Prostate gland (tissue), 2 donors: ENCODE results near the gene FERMT3. TPM values are rescaled to one million over a fixed set of nuclear protein-coding genes. Genes with fewer than 3 reads are reported as not detected.

ENCODE experiments used
- DNase-seq: peaks from one replicate; pipeline ENCODE4 v3.0.0-alpha.2; 2019; ENCODE audit warnings: low spot score
- H3K27ac ChIP-seq, 2 donors: fragments of 200-600 bp; sonication (generic); 2 replicates each; pipeline ENCODE4 v1.5.1; 2017 to 2019
- H3K27me3 ChIP-seq: fragments of 200-600 bp; sonication (generic); replicated peaks from 2 replicates; pipeline ENCODE4 v1.5.1; 2019; ENCODE audit not compliant: insufficient read depth
- H3K36me3 ChIP-seq, 2 donors: fragments of 200-600 bp; sonication (generic); 1 replicate in 1 of 2; 2 replicates in 1 of 2; pipeline versions ENCODE4 v1.5.1 to v1.8.1; 2017 to 2019
- H3K4me1 ChIP-seq: fragments of 200-600 bp; sonication (generic); replicated peaks from 2 replicates; pipeline ENCODE4 v1.5.1; 2019
- H3K4me3 ChIP-seq, 2 donors: fragments of 200-600 bp; sonication (generic); 2 replicates each; pipeline ENCODE4 v1.5.1; 2017 to 2019
- H3K9me3 ChIP-seq: fragments of 200-600 bp; sonication (generic); 2 replicates; pipeline ENCODE4 v1.5.1; 2017
- CTCF ChIP-seq, 4 experiments: fragments of 200-600 bp in 2 of 4; fragments of 450-650 bp in 2 of 4; sonication (generic) in 2 of 4; IDR thresholded peaks; 1 replicate in 3 of 4; 2 replicates in 1 of 4; pipeline ENCODE4 v1.5.1; 2016 to 2019; ENCODE audit warnings: antibody characterized with exemption in 4 of 4, mild to moderate bottlenecking in 2 of 4, moderate library complexity in 2 of 4
- POLR2A ChIP-seq: fragments of 450-650 bp; IDR thresholded peaks from one replicate; pipeline ENCODE4 v1.6.1; 2016; ENCODE audit warnings: antibody characterized with exemption, mild to moderate bottlenecking
- POLR2AphosphoS5 ChIP-seq: sonication (generic); formaldehyde crosslinking; IDR thresholded peaks from one replicate; pipeline ENCODE4 v1.6.1; 2017; ENCODE audit warnings: antibody characterized with exemption
- WGBS: methylation state at CpG from one replicate; pipeline ENCODE4 v1.1.5; 2018; 5-methylcytosine and 5-hydroxymethylcytosine counted together
- intact Hi-C: fragments of 100-400 bp; cut with DNase I; formaldehyde crosslinking; loops from one replicate; pipeline ENCODE4 v1.14.2; 2022
- total RNA-seq, 2 donors: library from RNA; depleted of rRNA; stranded (reverse); fragments of >200 nt; gene quantifications; one replicate each; pipeline ENCODE4 v1.1.0, GENCODE V29; 2016

The FERMT3 gene
- total RNA-seq, 2 donors from 2014 or later, result 5.3 to 12.8 TPM

GRCh38 chr11:64219354-64219684 lies 12.8 kb downstream of the FERMT3 start:
- H3K9me3 ChIP-seq, result no peaks in the 10 kb centered on the region
- WGBS, result 91% methylated on average over 6 of the region's 7 CpGs
- H3K36me3 ChIP-seq, result no peaks in the 10 kb centered on the region
- TF ChIP-seq POLR2AphosphoS5, result no peak
- no peak for TF ChIP-seq CTCF (IDR thresholded peaks at IDR 0.05)
- TF ChIP-seq POLR2A, result no peak
- H3K27ac ChIP-seq, result no peak overlapping the region
- H3K27me3 ChIP-seq, result no peaks in the 10 kb centered on the region
- DNase-seq, result no peak
- intact Hi-C loops, result no loop called here
- no peak overlapping the region for H3K4me3 ChIP-seq
- no peaks in the 10 kb centered on the region for H3K4me1 ChIP-seq

- WGBS, result 86% methylated on average over 9 of the region's 10 CpGs
- no peaks in the 10 kb centered on the region for H3K27me3 ChIP-seq
- no peak overlapping the region for H3K4me3 ChIP-seq
- H3K4me1 ChIP-seq, result no peaks in the 10 kb centered on the region
- TF ChIP-seq POLR2AphosphoS5, result no peak
- TF ChIP-seq CTCF (IDR thresholded peaks at IDR 0.05), result no peak
- TF ChIP-seq POLR2A, result no peak
- intact Hi-C loops, result no loop called here
- H3K27ac ChIP-seq, result no peak overlapping the region
- no peak for DNase-seq
- H3K36me3 ChIP-seq, result no peaks in the 10 kb centered on the region
- H3K9me3 ChIP-seq, result no peaks in the 10 kb centered on the region
These were observed 13.2 kb downstream of the FERMT3 start for GRCh38 chr11:64219755-64220154.

GRCh38 chr11:64220271-64220670 lies 13.8 kb downstream of the FERMT3 start:
- Histone ChIP-seq H3K4me1 (no peaks in the 10 kb centered on the region), H3K36me3 (no peaks in the 10 kb centered on the region), H3K9me3 (no peaks in the 10 kb centered on the region), H3K4me3 (no peak overlapping the region), H3K27ac (no peak overlapping the region), H3K27me3 (no peaks in the 10 kb centered on the region)
- TF ChIP-seq POLR2A (no peak), CTCF (IDR thresholded peaks at IDR 0.05) (no peak), POLR2AphosphoS5 (no peak)
- 87% methylated on average over 17 of the region's 17 CpGs for WGBS
- DNase-seq, result no peak
- intact Hi-C loops, result no loop called here

GRCh38 chr11:64220798-64221197 lies 14.3 kb downstream of the FERMT3 start:
- H3K4me1 ChIP-seq, result no peaks in the 10 kb centered on the region
- WGBS, result 82% methylated on average over 7 of the region's 14 CpGs
- no peak for DNase-seq
- intact Hi-C loops, result no loop called here
- no peaks in the 10 kb centered on the region for H3K27me3 ChIP-seq
- TF ChIP-seq POLR2A (no peak), POLR2AphosphoS5 (no peak), CTCF (IDR thresholded peaks at IDR 0.05) (no peak)
- H3K36me3 ChIP-seq, result no peaks in the 10 kb centered on the region
- no peak overlapping the region for H3K4me3 ChIP-seq
- no peak overlapping the region for H3K27ac ChIP-seq
- H3K9me3 ChIP-seq, result no peaks in the 10 kb centered on the region

- Histone ChIP-seq H3K9me3 (no peaks in the 10 kb centered on the region), H3K36me3 (no peaks in the 10 kb centered on the region), H3K4me3 (no peak overlapping the region), H3K27ac (no peak overlapping the region), H3K27me3 (no peaks in the 10 kb centered on the region), H3K4me1 (peaks cover 12% of the 10 kb centered on the region)
- WGBS, result 65% methylated on average over 9 of the region's 9 CpGs
- intact Hi-C loops, result no loop called here
- no peak for TF ChIP-seq POLR2AphosphoS5
- no peak for TF ChIP-seq CTCF (IDR thresholded peaks at IDR 0.05)
- no peak for TF ChIP-seq POLR2A
- no peak for DNase-seq
These were observed 16.1 kb downstream of the FERMT3 start for GRCh38 chr11:64222651-64223000.
